Vagina (tissue), 2 donors: Measurements from ENCODE around the gene MEIS1. TPM values are rescaled to one million over a fixed set of nuclear protein-coding genes. Genes with fewer than 3 reads are reported as not detected.

Experiments
- DNase-seq, 2 donors: peaks; one replicate each; pipeline ENCODE4 v3.0.0-alpha.2; 2017; ENCODE audit errors: extremely low spot score in 2 of 2
- H3K27ac ChIP-seq: fragments of 200-600 bp; sonication (generic); one replicate; pipeline ENCODE4 v1.5.1; 2019
- H3K27me3 ChIP-seq: fragments of 200-600 bp; sonication (generic); one replicate; pipeline ENCODE4 v1.5.1; 2019
- H3K36me3 ChIP-seq, 2 donors: fragments of 200-600 bp; sonication (generic); one replicate each; pipeline ENCODE4 v1.5.1; 2017 to 2019
- H3K4me1 ChIP-seq: fragments of 200-600 bp; sonication (generic); one replicate; pipeline ENCODE4 v1.5.1; 2019
- H3K4me3 ChIP-seq, 2 donors: fragments of 200-600 bp; sonication (generic); 1 replicate in 1 of 2; 2 replicates in 1 of 2; pipeline ENCODE4 v1.5.1; 2016 to 2019
- H3K9me3 ChIP-seq: fragments of 200-600 bp; sonication (generic); one replicate; pipeline ENCODE4 v1.5.1; 2019
- POLR2A ChIP-seq, 2 donors: fragments of 450-650 bp; IDR thresholded peaks; one replicate each; pipeline ENCODE4 v1.6.1; 2017; ENCODE audit warnings: antibody characterized with exemption in 2 of 2, mild to moderate bottlenecking in 2 of 2, moderate library complexity in 2 of 2
- POLR2AphosphoS5 ChIP-seq, 2 donors: sonication (generic); formaldehyde crosslinking; IDR thresholded peaks; one replicate each; pipeline ENCODE4 v1.9.0; 2017; ENCODE audit warnings: antibody characterized with exemption in 2 of 2, mild to moderate bottlenecking in 2 of 2, low read depth in 1 of 2; ENCODE audit not compliant: insufficient read depth in 1 of 2
- intact Hi-C: fragments of 100-400 bp; cut with DNase I; formaldehyde crosslinking; loops from one replicate; pipeline ENCODE4 v1.15.1; 2023
- total RNA-seq: library from RNA; depleted of rRNA; stranded (reverse); fragments of >200 nt; gene quantifications from one replicate; pipeline ENCODE4 v1.2.3, GENCODE V29; 2016
- TF ChIP-seq, protein P1 (sequence below), 3 experiments: fragments of 450-650 bp in 2 of 3; fragments of 200-600 bp in 1 of 3; sonication (generic) in 1 of 3; IDR thresholded peaks; one replicate each; pipeline ENCODE4 v1.5.1; 2017 to 2019; ENCODE audit warnings: antibody characterized with exemption in 3 of 3, mild to moderate bottlenecking in 2 of 3, moderate library complexity in 2 of 3

MEIS1 gene
- total RNA-seq, 1 donor from 2014 or later: 80.5 TPM

DNA sequence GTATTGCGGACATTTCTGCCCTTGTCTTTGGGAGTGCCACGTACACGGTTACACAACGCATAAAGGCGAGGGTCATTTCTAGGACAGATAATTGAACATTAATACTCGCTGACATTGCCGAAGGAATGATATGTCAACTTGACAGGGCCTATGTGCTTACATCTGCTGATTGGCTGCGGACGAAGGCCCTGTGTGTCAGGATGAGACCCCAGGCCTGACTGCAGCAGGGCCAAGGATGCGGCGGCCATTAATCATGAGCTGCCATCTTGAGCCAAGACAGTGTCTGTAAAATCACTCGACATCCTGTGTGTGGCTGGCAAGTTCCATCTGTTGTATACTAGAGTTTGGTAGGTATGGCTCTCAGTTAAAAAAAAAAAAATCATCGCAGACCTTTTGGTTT, 96.6 kb downstream of the MEIS1 start:
- DNase-seq: no peak
- Histone ChIP-seq H3K27me3 (no peaks in the 10 kb centered on the region), H3K27ac (no peak overlapping the region), H3K36me3 (no peaks in the 10 kb centered on the region), H3K4me1 (peaks cover 52% of the 10 kb centered on the region), H3K4me3 (no peak overlapping the region), H3K9me3 (no peaks in the 10 kb centered on the region)
- TF ChIP-seq POLR2AphosphoS5 (IDR thresholded peaks at IDR 0.05; ENCODE audit: insufficient read depth in 1 of 2, low read depth in 1 of 2): no peak
- TF ChIP-seq, protein P1, sequence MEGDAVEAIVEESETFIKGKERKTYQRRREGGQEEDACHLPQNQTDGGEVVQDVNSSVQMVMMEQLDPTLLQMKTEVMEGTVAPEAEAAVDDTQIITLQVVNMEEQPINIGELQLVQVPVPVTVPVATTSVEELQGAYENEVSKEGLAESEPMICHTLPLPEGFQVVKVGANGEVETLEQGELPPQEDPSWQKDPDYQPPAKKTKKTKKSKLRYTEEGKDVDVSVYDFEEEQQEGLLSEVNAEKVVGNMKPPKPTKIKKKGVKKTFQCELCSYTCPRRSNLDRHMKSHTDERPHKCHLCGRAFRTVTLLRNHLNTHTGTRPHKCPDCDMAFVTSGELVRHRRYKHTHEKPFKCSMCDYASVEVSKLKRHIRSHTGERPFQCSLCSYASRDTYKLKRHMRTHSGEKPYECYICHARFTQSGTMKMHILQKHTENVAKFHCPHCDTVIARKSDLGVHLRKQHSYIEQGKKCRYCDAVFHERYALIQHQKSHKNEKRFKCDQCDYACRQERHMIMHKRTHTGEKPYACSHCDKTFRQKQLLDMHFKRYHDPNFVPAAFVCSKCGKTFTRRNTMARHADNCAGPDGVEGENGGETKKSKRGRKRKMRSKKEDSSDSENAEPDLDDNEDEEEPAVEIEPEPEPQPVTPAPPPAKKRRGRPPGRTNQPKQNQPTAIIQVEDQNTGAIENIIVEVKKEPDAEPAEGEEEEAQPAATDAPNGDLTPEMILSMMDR (IDR thresholded peaks at IDR 0.05): no peak
- TF ChIP-seq POLR2A (IDR thresholded peaks at IDR 0.05): no peak
- intact Hi-C loops: no loop called here

DNA sequence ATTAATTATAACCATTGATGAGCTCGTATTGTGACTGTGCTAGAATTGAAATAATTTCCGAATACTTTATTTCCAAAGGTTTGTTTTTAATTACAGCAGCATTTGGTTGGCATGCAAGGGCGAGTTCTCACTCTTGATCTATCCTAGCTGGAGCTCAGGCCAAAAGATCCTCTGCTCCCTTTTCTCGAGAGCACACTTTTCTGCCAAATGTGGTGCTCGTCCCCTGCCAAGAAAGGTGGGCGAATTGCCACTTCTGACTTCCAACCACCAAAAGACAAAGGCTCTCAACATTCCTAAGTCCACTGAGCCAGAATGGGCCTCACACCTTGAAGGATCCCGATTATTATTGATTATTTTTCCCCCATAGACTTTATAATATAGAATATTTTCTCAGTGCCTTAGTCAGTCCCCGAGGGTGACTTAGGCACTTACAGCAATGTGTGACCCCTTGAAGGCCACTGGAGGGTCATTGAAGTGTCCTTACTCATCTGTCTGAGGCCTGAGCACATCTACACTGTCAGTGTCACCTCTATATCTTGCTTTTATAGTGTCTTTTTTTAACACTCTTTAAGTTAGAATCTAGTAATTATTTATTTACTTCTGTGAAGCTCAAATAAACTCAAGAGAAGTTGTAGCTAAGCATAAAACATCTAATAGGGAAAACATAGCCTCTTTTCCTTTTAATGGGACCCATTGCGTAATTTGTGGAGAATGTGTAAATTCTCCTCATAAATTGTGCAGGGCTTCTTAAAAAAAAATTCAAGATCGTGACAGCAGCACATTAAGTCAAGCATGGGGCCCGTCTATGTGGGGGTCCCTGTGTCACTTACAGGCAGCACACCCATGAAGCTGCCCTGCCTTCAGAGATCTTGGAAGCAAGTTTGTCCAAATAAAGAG, 98.3 kb downstream of the MEIS1 start:
- TF ChIP-seq, protein P1 (IDR thresholded peaks at IDR 0.05): no peak
- no peak for TF ChIP-seq POLR2AphosphoS5 (IDR thresholded peaks at IDR 0.05; ENCODE audit: insufficient read depth in 1 of 2, low read depth in 1 of 2)
- no peak for TF ChIP-seq POLR2A (IDR thresholded peaks at IDR 0.05)
- no peaks in the 10 kb centered on the region for H3K36me3 ChIP-seq
- no peak for DNase-seq
- no peak overlapping the region for H3K4me3 ChIP-seq
- no peak overlapping the region for H3K27ac ChIP-seq
- no peaks in the 10 kb centered on the region for H3K9me3 ChIP-seq
- H3K27me3 ChIP-seq: no peaks in the 10 kb centered on the region
- intact Hi-C loops: no loop called here
- H3K4me1 ChIP-seq: peaks cover 63% of the 10 kb centered on the region

DNA sequence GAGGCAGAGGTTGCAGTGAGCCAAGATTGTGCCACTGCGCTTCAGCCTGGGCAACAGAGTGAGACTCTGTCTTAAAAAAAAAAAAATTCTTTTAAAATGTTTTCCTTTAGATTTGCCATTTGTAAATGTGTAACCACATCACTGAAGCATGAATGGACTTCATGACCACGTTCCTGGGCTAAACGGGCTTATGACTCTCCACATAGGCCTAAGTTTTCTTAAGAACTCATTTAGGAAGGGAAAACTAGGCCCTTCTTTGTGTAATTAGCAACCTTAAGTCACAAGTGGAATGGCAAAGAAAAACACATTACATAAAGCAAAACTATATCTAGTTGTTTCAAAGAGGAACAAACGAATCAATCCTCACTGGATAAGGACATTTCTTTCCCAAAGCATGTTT, 99.5 kb downstream of the MEIS1 start:
- DNase-seq: no peak
- intact Hi-C loops: no loop called here
- Histone ChIP-seq H3K36me3 (no peaks in the 10 kb centered on the region), H3K4me1 (peaks cover 71% of the 10 kb centered on the region), H3K9me3 (no peaks in the 10 kb centered on the region), H3K27me3 (no peaks in the 10 kb centered on the region), H3K27ac (no peak overlapping the region), H3K4me3 (no peak overlapping the region)
- TF ChIP-seq, protein P1 (IDR thresholded peaks at IDR 0.05): no peak
- no peak for TF ChIP-seq POLR2AphosphoS5 (IDR thresholded peaks at IDR 0.05; ENCODE audit: insufficient read depth in 1 of 2, low read depth in 1 of 2)
- TF ChIP-seq POLR2A (IDR thresholded peaks at IDR 0.05): no peak

DNA sequence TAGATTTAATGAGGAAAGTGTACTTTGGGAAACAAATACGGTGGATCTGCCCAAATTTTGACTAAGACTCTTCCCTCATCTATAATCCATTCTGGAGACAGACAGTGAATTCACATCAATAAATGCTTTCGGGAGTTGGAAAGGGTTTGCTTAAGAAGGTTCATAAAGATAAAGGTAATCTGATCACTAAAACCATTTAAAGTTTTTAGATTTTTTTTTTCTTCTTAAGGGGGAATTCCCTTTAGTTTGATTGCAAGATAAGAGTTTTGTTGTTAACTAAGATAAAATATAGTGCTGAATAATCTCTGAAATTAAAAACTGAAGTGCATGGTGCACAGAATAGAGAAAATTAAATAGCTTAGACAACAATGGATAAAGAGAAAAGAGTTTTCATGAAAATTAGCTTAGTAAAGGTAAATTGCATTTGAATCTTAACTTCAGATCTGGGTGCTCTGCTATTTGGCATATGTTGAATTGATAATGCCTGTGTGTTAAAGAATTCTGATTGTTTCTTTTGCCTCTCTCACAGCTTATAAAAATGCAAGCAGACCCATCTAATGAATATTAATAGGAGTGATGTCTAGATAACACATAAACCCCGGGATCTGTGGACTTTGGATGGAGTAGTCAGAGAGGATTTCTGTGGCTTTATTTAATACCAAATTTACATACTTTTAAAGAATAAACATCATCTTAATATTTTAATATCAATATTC, 100.8 kb downstream of the MEIS1 start:
- intact Hi-C loops: no loop called here
- no peak overlapping the region for H3K27ac ChIP-seq
- DNase-seq: no peak

More for the DNA sequence above, 100.8 kb downstream of the MEIS1 start:
- no peak for TF ChIP-seq POLR2AphosphoS5 (IDR thresholded peaks at IDR 0.05; ENCODE audit: insufficient read depth in 1 of 2, low read depth in 1 of 2)
- no peak for TF ChIP-seq POLR2A (IDR thresholded peaks at IDR 0.05)
- TF ChIP-seq, protein P1 (IDR thresholded peaks at IDR 0.05): no peak
- H3K4me3 ChIP-seq: no peak overlapping the region
- no peaks in the 10 kb centered on the region for H3K9me3 ChIP-seq
- no peaks in the 10 kb centered on the region for H3K27me3 ChIP-seq
- no peaks in the 10 kb centered on the region for H3K36me3 ChIP-seq
- peaks cover 81% of the 10 kb centered on the region for H3K4me1 ChIP-seq
